ENCODE measurements around the gene TMEM266. TPM values are rescaled to one million over a fixed set of nuclear protein-coding genes. Genes with fewer than 3 reads are reported as not detected.

Gene TMEM266
- total RNA-seq, 1 experiment from 2014 or later, result not detected

DNA sequence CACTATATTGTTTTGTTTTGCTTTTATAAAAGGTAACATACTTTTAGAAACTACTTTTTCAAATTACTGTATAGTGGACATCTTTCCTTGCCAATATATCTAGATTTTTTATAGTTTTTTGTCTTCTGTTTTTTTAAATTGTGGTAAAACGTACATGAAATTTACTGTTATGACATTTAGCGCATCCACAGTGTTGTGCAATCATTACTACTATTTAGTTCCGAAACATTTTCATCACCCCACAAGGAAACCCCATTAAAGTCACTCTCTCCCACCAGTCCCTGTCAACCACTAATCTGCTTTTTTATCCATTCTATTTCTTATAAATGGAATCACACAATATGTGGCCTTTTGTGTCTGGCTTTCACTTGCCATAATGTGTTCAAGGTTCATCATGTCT is 54.8 kb downstream of the TMEM266 start:
- POLR2A ChIA-PET (ENCODE audit: unreplicated experiment), result no interaction called here
- 0 out of 2 replicates have a peak, but pooled peaks cover 4% of the 10 kb centered on the region for H3K27me3 ChIP-seq (ENCODE audit: low read length)
- H3K36me3 ChIP-seq (ENCODE audit: low read depth, low read length), result no peaks in the 10 kb centered on the region
- no peaks in the 10 kb centered on the region for H3K79me2 ChIP-seq (ENCODE audit: low read length)
- no TSS peak for BruUV-seq (replicated peaks)
- intact Hi-C loops (cut with micrococcal nuclease), result no loop called here
- H3K27ac ChIP-seq (ENCODE audit: low read length), result no peak overlapping the region
- CTCF ChIA-PET, result no interaction called here
- H3K4me3 ChIP-seq (ENCODE audit: low read length), result no peak overlapping the region
- no peaks in the 10 kb centered on the region for H3F3A ChIP-seq (ENCODE audit: low read length, unreplicated experiment)
- H3K9me3 ChIP-seq (ENCODE audit: low read length), result no peaks in the 10 kb centered on the region
- no peak for DNase-seq
- H3K9ac ChIP-seq (ENCODE audit: low read length), result no peak overlapping the region
- no peaks in the 10 kb centered on the region for H4K20me1 ChIP-seq (ENCODE audit: low read length)
- no peak for ATAC-seq
- no peak overlapping the region for H2AFZ ChIP-seq (ENCODE audit: low read length)
- no peaks in the 10 kb centered on the region for H3K4me1 ChIP-seq (ENCODE audit: insufficient read depth, low read length)
- no peaks in the 10 kb centered on the region for H3K9me2 ChIP-seq (replicated peaks; ENCODE audit: low read length)
- TF ChIP-seq EZH2phosphoT487 (IDR thresholded peaks at IDR 0.05; ENCODE audit: borderline replicate concordance, low read length) (no peak), EZH2 (IDR thresholded peaks at IDR 0.05; ENCODE audit: low read length, unreplicated experiment) (no peak)
- TF ChIP-seq, protein P1, sequence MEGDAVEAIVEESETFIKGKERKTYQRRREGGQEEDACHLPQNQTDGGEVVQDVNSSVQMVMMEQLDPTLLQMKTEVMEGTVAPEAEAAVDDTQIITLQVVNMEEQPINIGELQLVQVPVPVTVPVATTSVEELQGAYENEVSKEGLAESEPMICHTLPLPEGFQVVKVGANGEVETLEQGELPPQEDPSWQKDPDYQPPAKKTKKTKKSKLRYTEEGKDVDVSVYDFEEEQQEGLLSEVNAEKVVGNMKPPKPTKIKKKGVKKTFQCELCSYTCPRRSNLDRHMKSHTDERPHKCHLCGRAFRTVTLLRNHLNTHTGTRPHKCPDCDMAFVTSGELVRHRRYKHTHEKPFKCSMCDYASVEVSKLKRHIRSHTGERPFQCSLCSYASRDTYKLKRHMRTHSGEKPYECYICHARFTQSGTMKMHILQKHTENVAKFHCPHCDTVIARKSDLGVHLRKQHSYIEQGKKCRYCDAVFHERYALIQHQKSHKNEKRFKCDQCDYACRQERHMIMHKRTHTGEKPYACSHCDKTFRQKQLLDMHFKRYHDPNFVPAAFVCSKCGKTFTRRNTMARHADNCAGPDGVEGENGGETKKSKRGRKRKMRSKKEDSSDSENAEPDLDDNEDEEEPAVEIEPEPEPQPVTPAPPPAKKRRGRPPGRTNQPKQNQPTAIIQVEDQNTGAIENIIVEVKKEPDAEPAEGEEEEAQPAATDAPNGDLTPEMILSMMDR (conservative IDR thresholded peaks at IDR 0.05; ENCODE audit: low read depth, low read length), result no peak
- no peak overlapping the region for H3K4me2 ChIP-seq (ENCODE audit: low read length)

DNA sequence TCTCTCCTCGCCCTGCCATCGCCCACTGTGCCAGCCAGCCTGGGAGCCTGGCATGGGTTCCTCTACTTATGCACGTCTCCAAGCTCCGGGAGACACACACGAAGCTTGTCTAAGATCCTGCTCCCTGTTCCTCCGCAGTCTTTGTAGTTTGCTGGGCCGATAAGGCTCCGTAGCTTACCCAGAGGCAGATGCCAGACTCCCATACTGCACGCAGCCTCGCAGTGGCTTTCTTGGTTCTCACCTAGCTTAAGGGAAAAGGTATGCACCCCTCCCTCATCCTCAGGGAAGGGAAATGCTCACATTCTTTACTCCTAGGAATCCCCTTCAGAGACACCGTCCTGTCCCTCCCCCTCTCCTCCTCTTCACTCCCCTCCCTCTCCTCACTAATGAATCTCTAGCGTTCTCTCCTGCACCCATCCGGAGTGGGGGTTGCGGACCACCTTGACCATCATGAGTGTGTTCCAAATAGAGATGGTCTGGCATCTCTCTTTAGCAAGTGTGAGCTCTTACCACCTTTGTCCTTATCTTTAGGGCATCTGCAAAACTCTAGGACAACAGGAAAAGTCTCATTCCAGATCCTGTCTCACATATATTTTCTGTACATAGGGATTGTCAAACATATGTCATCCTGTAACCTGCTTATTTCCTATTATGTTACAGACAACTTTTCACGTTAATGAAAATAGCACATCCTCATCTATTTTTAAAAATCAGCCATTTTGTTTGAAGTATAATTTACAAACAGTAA is 56.5 kb downstream of the TMEM266 start:
- no peaks in the 10 kb centered on the region for H3K4me1 ChIP-seq (ENCODE audit: insufficient read depth, low read length)
- H3K9me2 ChIP-seq (replicated peaks; ENCODE audit: low read length), result no peaks in the 10 kb centered on the region
- H3K4me2 ChIP-seq (ENCODE audit: low read length), result no peak overlapping the region
- ATAC-seq (no peak), DNase-seq (no peak)
- no peak overlapping the region for H3K27ac ChIP-seq (ENCODE audit: low read length)
- no peaks in the 10 kb centered on the region for H3K79me2 ChIP-seq (ENCODE audit: low read length)
- ChIA-PET POLR2A (ENCODE audit: unreplicated experiment) (no interaction called here), CTCF (no interaction called here)
- H3K27me3 ChIP-seq (ENCODE audit: low read length), result 0 out of 2 replicates have a peak, but pooled peaks cover 4% of the 10 kb centered on the region
- no peaks in the 10 kb centered on the region for H3K9me3 ChIP-seq (ENCODE audit: low read length)
- H3K36me3 ChIP-seq (ENCODE audit: low read depth, low read length), result no peaks in the 10 kb centered on the region
- H3K9ac ChIP-seq (ENCODE audit: low read length), result no peak overlapping the region
- no peak overlapping the region for H3K4me3 ChIP-seq (ENCODE audit: low read length)
- no TSS peak for BruUV-seq (replicated peaks)
- no peak for TF ChIP-seq EZH2phosphoT487 (IDR thresholded peaks at IDR 0.05; ENCODE audit: borderline replicate concordance, low read length)
- TF ChIP-seq, protein P1 (conservative IDR thresholded peaks at IDR 0.05; ENCODE audit: low read depth, low read length), result no peak
- no peak for TF ChIP-seq EZH2 (IDR thresholded peaks at IDR 0.05; ENCODE audit: low read length, unreplicated experiment)
- intact Hi-C loops (cut with micrococcal nuclease), result no loop called here
- no peaks in the 10 kb centered on the region for H4K20me1 ChIP-seq (ENCODE audit: low read length)
- no peaks in the 10 kb centered on the region for H3F3A ChIP-seq (ENCODE audit: low read length, unreplicated experiment)
- H2AFZ ChIP-seq (ENCODE audit: low read length), result no peak overlapping the region

DNA sequence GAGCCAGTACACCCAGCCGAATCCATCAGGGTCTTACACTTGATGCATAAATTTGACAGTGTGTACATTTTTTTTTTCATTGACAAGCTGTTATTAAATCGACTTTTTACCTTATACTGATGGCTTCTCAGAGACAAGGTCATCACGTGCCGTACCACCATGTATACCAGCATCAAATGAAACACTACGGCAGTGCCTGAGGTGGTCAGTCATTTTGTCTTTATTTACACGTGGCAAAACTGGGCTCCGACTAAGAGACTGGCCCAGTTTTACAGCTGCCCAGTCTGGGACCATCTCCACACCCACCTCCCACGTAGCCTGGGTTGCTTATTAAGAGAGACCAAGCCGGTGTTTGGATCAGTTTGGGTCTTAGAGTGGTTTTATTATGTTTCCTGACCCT is 57.4 kb downstream of the TMEM266 start:
- H3K9ac ChIP-seq (ENCODE audit: low read length), result no peak overlapping the region
- no peaks in the 10 kb centered on the region for H3K4me1 ChIP-seq (ENCODE audit: insufficient read depth, low read length)
- H3K4me3 ChIP-seq (ENCODE audit: low read length), result no peak overlapping the region
- intact Hi-C loops (cut with micrococcal nuclease), result no loop called here
- H3K4me2 ChIP-seq (ENCODE audit: low read length), result no peak overlapping the region
- no peaks in the 10 kb centered on the region for H3K9me2 ChIP-seq (replicated peaks; ENCODE audit: low read length)
- no peak for TF ChIP-seq EZH2 (IDR thresholded peaks at IDR 0.05; ENCODE audit: low read length, unreplicated experiment)
- TF ChIP-seq EZH2phosphoT487 (IDR thresholded peaks at IDR 0.05; ENCODE audit: borderline replicate concordance, low read length), result no peak
- TF ChIP-seq, protein P1 (conservative IDR thresholded peaks at IDR 0.05; ENCODE audit: low read depth, low read length), result no peak
- 0 out of 2 replicates have a peak, but pooled peaks cover 4% of the 10 kb centered on the region for H3K27me3 ChIP-seq (ENCODE audit: low read length)
- H3K27ac ChIP-seq (ENCODE audit: low read length), result no peak overlapping the region
- no peaks in the 10 kb centered on the region for H3K79me2 ChIP-seq (ENCODE audit: low read length)
- ChIA-PET POLR2A (ENCODE audit: unreplicated experiment) (no interaction called here), CTCF (interaction anchor here (0.6 kb wide), 1 partner anchor 315 kb away, joined by 3 read pairs; no protein-coding TSS in a partner anchor)
- ATAC-seq (no peak), DNase-seq (no peak)
- H4K20me1 ChIP-seq (ENCODE audit: low read length), result no peaks in the 10 kb centered on the region
- H3F3A ChIP-seq (ENCODE audit: low read length, unreplicated experiment), result no peaks in the 10 kb centered on the region
- no peaks in the 10 kb centered on the region for H3K36me3 ChIP-seq (ENCODE audit: low read depth, low read length)
- no peak overlapping the region for H2AFZ ChIP-seq (ENCODE audit: low read length)
- no TSS peak for BruUV-seq (replicated peaks)
- no peaks in the 10 kb centered on the region for H3K9me3 ChIP-seq (ENCODE audit: low read length)
